HUES64 (cell line): Measurements from ENCODE around the gene AMOTL2.

Experiments used
- H3K27ac ChIP-seq: 2 replicates; pipeline ENCODE4 v1.7.0; 2013; ENCODE audit warnings: low read depth, low read length, inconsistent platforms
- H3K27me3 ChIP-seq: 2 replicates; pipeline ENCODE4 v1.6.1; 2013; ENCODE audit warnings: mild to moderate bottlenecking, low read length; ENCODE audit not compliant: insufficient read depth
- H3K36me3 ChIP-seq: 2 replicates; pipeline ENCODE4 v1.6.1; 2013; ENCODE audit warnings: mild to moderate bottlenecking, low read length; ENCODE audit not compliant: insufficient read depth
- H3K4me1 ChIP-seq: 2 replicates; pipeline ENCODE4 v1.6.1; 2013; ENCODE audit warnings: mild to moderate bottlenecking, low read length, moderate library complexity; ENCODE audit not compliant: insufficient read depth
- H3K4me3 ChIP-seq: 2 replicates; pipeline ENCODE4 v1.5.1; 2013; ENCODE audit warnings: mild to moderate bottlenecking, low read length, moderate library complexity
- H3K9ac ChIP-seq: 2 replicates; pipeline ENCODE4 v1.6.1; 2013; ENCODE audit warnings: mild to moderate bottlenecking, low read depth, low read length
- H3K9me3 ChIP-seq: 2 replicates; pipeline ENCODE4 v1.6.1; 2013; ENCODE audit warnings: low read depth, low read length; ENCODE audit not compliant: insufficient read depth
- WGBS: fragments of 150-250, 120-280 bp; methylation state at CpG from one replicate; pipeline ENCODE4 v1.1.7; 2013; ENCODE audit warnings: missing lambda C conversion rate; 5-methylcytosine and 5-hydroxymethylcytosine counted together

Gene AMOTL2

DNA sequence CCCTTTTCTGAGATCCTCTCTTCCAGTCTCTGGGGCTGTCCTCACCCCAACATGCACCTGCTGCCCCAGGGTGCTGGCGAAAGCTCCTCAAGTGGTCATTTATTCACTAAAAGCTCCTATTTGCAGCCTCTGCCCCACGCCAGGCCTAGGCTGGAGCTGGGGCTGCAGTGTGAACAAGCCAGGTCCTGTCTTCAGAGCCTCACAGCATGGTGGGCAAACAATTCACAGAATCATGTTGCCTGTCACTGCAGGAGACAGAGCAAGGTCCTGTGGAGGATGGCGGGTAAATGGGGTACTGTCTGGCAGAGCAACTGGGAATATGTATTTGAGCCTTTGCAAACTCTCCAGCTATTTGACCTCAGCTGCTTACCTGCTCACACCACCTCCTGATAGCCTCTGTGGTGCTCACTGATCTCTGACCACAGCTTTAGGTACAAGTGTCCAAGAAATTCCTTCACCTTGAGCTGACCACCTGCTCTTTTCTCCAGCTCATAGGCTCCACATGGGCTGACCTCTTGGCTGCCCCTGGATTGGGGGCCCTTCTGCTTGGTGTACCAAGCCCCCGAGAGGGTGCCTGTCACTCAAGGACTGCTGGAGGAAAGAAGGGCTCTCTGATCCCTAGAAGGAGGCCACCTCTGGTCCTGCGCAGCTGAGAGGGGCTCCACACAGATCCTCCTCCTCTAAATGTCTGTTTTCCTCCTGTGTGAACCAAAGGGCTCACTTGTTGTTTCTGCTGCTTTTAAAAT lies 35.6 kb downstream of the AMOTL2 start:
- Histone ChIP-seq H3K27me3 (no peaks in the 10 kb centered on the region; the same call in 1 of the 2 replicates), H3K9me3 (no peaks in the 10 kb centered on the region), H3K27ac (no peak overlapping the region), H3K4me1 (peaks cover 14% of the 10 kb centered on the region), H3K4me3 (no peak overlapping the region), H3K9ac (no peak overlapping the region), H3K36me3 (no peaks in the 10 kb centered on the region)
- 86% methylated on average over 5 of the region's 5 CpGs for WGBS

- H3K27me3 ChIP-seq: no peaks in the 10 kb centered on the region; the same call in 1 of the 2 replicates
- peaks cover 20% of the 10 kb centered on the region for H3K4me1 ChIP-seq
- H3K4me3 ChIP-seq: no peak overlapping the region
- 94% methylated on average over 2 of the region's 2 CpGs for WGBS
- no peaks in the 10 kb centered on the region for H3K36me3 ChIP-seq
- H3K9me3 ChIP-seq: no peaks in the 10 kb centered on the region
- H3K27ac ChIP-seq: no peak overlapping the region
- H3K9ac ChIP-seq: no peak overlapping the region
These were observed 36.1 kb downstream of the AMOTL2 start for GRCh38 chr3:134338201-134338512.

DNA sequence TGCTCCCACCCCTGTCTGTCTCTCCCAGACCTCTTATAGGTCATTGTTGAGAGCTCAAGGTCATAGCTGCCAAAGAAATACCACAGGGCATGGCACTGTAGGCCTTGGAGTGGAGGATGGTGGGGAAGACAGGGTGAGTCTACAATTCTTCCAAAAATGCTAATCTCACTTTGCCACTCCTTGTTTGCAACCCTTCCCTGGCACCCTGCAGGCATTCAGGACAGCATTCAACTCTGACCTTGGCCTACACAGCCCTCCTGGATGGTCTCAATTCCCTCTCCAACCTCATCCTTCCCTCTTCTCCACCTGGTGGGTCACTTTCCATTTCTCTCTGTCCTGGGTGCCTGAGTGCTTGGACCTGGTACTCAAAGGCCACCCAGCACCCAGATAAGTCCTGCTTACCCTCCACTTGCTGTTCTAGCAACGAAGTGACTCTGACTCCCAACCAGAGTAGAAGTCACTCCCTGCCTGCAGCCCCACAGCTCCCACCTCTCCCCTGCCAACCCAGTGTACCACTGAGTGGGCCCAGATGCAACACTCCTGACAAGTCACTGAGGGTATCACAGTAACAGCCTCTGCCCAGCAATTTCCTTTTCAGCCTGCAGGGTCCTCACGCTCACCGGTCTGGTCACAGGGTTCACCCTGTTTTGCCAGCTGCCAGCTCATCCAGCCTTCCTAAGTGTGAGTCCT lies 36.6 kb downstream of the AMOTL2 start:
- Histone ChIP-seq H3K9me3 (no peaks in the 10 kb centered on the region), H3K4me1 (peaks cover 22% of the 10 kb centered on the region), H3K27ac (no peak overlapping the region), H3K9ac (no peak overlapping the region), H3K36me3 (no peaks in the 10 kb centered on the region), H3K4me3 (no peak overlapping the region), H3K27me3 (no peaks in the 10 kb centered on the region; the same call in 1 of the 2 replicates)
- WGBS: 89% methylated on average over 3 of the region's 3 CpGs

DNA sequence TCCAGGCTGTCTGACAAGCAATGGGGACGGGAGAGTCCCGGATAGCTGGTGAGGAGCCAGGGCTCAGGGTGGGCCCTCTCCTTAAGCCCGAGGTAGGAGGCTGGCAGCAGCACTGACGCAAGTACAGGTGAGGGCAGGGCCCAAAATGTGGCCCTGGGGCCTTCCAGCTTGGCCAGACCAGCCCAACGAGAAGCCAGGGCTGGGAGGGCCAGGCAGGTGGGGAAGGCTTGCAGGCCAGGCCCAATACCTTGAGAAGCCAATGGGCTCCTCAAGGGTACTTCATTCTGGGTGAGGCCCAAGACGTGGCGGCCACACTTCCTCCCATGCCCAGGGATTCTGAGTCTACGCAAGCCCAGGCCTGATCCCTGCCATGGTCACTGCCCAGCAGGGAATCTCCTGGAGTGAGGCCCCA lies 37.2 kb downstream of the AMOTL2 start:
- no peak overlapping the region for H3K27ac ChIP-seq
- no peaks in the 10 kb centered on the region for H3K36me3 ChIP-seq
- H3K4me1 ChIP-seq: peaks cover 25% of the 10 kb centered on the region
- no peak overlapping the region for H3K9ac ChIP-seq
- H3K4me3 ChIP-seq: no peak overlapping the region
- no peaks in the 10 kb centered on the region; the same call in 1 of the 2 replicates for H3K27me3 ChIP-seq
- WGBS: 94% methylated on average over 8 of the region's 8 CpGs
- H3K9me3 ChIP-seq: no peaks in the 10 kb centered on the region

DNA sequence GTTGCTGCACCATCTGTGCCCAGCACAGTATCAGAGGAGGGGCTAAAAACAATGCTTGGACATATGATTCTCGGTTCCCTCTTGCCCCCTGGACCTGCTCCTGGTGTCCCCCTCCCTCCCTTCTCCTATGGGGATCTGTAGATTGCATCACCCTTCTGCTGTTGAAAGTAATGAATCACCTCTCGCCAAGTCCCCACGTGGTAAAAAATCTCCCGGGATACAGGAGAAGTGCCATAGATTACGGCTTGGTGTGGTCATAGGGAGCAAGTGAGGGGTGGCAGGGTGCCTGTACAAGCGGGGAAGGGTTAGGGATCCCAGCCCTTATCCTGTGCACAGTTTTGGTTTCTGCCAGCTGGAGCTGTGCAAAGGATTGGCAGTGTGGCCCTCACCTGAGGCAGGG lies 37.7 kb downstream of the AMOTL2 start:
- no peaks in the 10 kb centered on the region for H3K9me3 ChIP-seq
- no peaks in the 10 kb centered on the region; the same call in 1 of the 2 replicates for H3K27me3 ChIP-seq
- peaks cover 30% of the 10 kb centered on the region for H3K4me1 ChIP-seq
- WGBS: 88% methylated on average over 6 of the region's 6 CpGs
- H3K36me3 ChIP-seq: no peaks in the 10 kb centered on the region
- no peak overlapping the region for H3K27ac ChIP-seq
- no peak overlapping the region for H3K9ac ChIP-seq
- no peak overlapping the region for H3K4me3 ChIP-seq

GRCh38 chr3:134334901-134335280 lies 39.4 kb downstream of the AMOTL2 start:
- no peak overlapping the region for H3K9ac ChIP-seq
- H3K4me1 ChIP-seq: peaks cover 43% of the 10 kb centered on the region
- WGBS: 55% methylated on average over 2 of the region's 2 CpGs
- H3K27ac ChIP-seq: no peak overlapping the region
- no peaks in the 10 kb centered on the region for H3K27me3 ChIP-seq
- H3K9me3 ChIP-seq: no peaks in the 10 kb centered on the region
- no peak overlapping the region for H3K4me3 ChIP-seq
- no peaks in the 10 kb centered on the region for H3K36me3 ChIP-seq

- WGBS: 84% methylated on average over 3 of the region's 3 CpGs
- H3K36me3 ChIP-seq: no peaks in the 10 kb centered on the region
- H3K27ac ChIP-seq: peak overlapping the region; percentile 69
- no peaks in the 10 kb centered on the region for H3K27me3 ChIP-seq
- H3K9ac ChIP-seq: no peak overlapping the region
- H3K4me3 ChIP-seq: no peak overlapping the region
- peaks cover 43% of the 10 kb centered on the region for H3K4me1 ChIP-seq
- H3K9me3 ChIP-seq: no peaks in the 10 kb centered on the region
These were observed 39.9 kb downstream of the AMOTL2 start for GRCh38 chr3:134334231-134334900.

DNA sequence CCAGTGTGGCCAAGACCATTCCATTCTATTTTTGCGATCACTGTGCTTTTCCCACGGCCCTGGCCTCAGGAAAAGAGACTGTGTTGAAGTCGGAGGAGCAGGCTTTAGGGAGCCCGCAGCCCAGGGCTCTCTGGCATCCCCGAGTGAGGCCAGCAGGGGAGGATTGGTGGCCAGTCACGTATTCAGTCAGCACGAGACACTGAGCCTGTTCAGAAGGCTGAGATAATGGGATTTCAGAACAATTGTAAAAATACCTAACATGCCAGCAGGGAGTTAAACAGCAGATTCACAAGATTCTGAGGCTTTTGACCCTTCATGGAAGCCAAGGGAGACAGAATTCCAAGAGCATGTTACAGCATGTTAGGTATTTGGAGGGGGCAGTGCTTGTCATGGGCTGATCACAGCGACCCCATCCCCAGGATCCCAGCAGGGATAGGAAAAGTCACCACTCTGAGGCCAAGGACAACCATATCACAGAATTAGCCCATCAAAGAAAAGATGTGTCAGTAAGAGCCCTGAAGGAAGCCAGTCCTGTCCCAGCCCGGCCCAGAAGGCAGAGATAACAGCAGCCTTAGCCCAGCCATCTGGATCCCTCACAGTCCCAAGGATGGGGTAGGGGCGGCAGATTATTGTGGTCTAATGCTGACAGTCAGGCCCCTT lies 40.6 kb downstream of the AMOTL2 start:
- H3K36me3 ChIP-seq: no peaks in the 10 kb centered on the region
- H3K27me3 ChIP-seq: no peaks in the 10 kb centered on the region
- peak overlapping the region; percentile 69 for H3K27ac ChIP-seq
- H3K4me1 ChIP-seq: peaks cover 44% of the 10 kb centered on the region
- H3K9ac ChIP-seq: no peak overlapping the region; the same call in 1 of the 2 replicates
- H3K9me3 ChIP-seq: no peaks in the 10 kb centered on the region
- no peak overlapping the region for H3K4me3 ChIP-seq
- WGBS: 46% methylated on average over 10 of the region's 10 CpGs

DNA sequence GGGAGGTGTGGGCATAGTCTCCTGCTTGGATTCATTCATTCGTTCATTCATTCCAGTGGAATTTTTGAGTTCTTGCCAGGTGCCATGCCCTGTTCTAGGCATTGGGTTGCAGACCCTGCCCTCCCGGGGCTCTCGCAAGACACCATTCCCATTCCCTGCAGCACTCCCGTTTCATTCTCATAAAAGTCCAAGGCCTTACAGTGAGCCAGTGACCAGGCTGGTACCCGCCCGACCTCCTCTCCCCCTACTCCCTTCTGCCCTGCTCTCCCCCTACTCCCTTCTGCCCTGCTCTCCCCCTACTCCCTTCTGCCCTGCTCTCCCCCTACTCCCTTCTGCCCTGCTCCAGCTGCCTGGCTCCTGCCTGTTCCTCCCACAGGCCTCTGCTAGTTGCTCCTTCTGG lies 41.9 kb downstream of the AMOTL2 start:
- no peak overlapping the region for H3K27ac ChIP-seq
- WGBS: 89% methylated on average over 6 of the region's 6 CpGs
- H3K9me3 ChIP-seq: no peaks in the 10 kb centered on the region
- no peak overlapping the region for H3K4me3 ChIP-seq
- no peaks in the 10 kb centered on the region for H3K36me3 ChIP-seq
- H3K9ac ChIP-seq: no peak overlapping the region
- H3K4me1 ChIP-seq: peaks cover 56% of the 10 kb centered on the region
- H3K27me3 ChIP-seq: no peaks in the 10 kb centered on the region

- Histone ChIP-seq H3K4me3 (no peak overlapping the region), H3K9ac (no peak overlapping the region), H3K36me3 (no peaks in the 10 kb centered on the region)
These were observed 42.4 kb downstream of the AMOTL2 start for GRCh38 chr3:134331811-134332199.

More at GRCh38 chr3:134331811-134332199, 42.4 kb downstream of the AMOTL2 start:
- WGBS: 83% methylated on average over 5 of the region's 5 CpGs
- Histone ChIP-seq H3K9me3 (no peaks in the 10 kb centered on the region), H3K27ac (peak overlapping the region; percentile 64), H3K27me3 (no peaks in the 10 kb centered on the region), H3K4me1 (peaks cover 62% of the 10 kb centered on the region)
